ENCODE results near the gene RAP1GAP2. TPM values are rescaled to one million over a fixed set of nuclear protein-coding genes. Genes with fewer than 3 reads are reported as not detected.

Gene RAP1GAP2
- total and polyA plus RNA-seq, 10 donors = 1.2 to 32.7 (median 14.1) TPM

DNA sequence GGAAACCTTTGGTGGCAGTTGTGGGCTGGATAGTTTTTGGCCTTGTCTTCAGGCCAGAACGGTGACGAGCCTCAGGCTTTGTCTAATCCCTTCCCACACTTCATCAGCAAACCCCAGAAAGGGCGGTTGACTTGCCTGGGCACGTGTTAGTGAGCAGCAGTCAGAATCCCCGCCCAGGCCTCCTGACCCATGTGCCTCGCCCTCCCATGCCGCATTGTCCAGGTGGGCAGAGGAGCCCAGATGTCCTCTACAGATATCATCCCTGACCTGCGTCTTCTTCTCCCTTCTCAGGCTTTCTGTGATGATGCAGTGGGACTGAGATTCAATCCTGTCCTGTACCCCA, 184.6 kb downstream of the RAP1GAP2 start:
- H3K9me3 ChIP-seq = no peaks in the 10 kb centered on the region
- intact Hi-C loops (cut with DNase I; ENCODE audit: low total_unique reads) = no loop called here
- peak; percentile 33 for DNase-seq
- no peak overlapping the region for H3K27ac ChIP-seq
- peaks cover 0 to 59% (median 10%) of the 10 kb centered on the region in 6 donors for H3K36me3 ChIP-seq
- WGBS, 5 donors = 85 to 96% (median 93%) methylated on average over 8 of the region's 8 CpGs
- H3K4me1 ChIP-seq = no peaks in the 10 kb centered on the region
- no peak for TF ChIP-seq POLR2AphosphoS5 (IDR thresholded peaks at IDR 0.05)
- TF ChIP-seq POLR2A (IDR thresholded peaks at IDR 0.05) = no peak
- TF ChIP-seq, protein P1, sequence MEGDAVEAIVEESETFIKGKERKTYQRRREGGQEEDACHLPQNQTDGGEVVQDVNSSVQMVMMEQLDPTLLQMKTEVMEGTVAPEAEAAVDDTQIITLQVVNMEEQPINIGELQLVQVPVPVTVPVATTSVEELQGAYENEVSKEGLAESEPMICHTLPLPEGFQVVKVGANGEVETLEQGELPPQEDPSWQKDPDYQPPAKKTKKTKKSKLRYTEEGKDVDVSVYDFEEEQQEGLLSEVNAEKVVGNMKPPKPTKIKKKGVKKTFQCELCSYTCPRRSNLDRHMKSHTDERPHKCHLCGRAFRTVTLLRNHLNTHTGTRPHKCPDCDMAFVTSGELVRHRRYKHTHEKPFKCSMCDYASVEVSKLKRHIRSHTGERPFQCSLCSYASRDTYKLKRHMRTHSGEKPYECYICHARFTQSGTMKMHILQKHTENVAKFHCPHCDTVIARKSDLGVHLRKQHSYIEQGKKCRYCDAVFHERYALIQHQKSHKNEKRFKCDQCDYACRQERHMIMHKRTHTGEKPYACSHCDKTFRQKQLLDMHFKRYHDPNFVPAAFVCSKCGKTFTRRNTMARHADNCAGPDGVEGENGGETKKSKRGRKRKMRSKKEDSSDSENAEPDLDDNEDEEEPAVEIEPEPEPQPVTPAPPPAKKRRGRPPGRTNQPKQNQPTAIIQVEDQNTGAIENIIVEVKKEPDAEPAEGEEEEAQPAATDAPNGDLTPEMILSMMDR (IDR thresholded peaks at IDR 0.05 in 8 of 11, conservative IDR thresholded peaks at IDR 0.05 in 3 of 11) = no peak
- no peaks in the 10 kb centered on the region for H3K27me3 ChIP-seq (replicated peaks in 1 of 7)
- H3K4me3 ChIP-seq = no peak overlapping the region

DNA sequence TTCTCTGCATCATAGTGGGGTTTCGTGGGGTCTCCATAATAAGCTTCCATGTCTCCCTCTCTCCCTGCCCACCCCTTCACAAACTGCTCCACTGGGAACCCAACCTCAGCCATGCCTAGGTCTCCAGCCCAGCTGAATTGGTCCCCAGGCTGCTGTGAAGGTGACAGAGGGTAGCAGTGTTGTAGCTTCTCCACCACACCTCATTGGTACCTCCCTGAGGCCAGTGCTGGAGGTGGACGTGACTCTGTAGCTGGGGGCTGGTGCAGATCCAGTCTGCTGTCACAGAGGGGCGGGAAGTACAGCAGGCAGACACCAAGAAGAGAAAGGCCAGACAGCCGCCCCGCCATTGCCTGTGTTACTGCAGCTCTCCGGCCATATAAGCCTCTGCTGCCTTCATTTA, 185.1 kb downstream of the RAP1GAP2 start:
- peak; percentile 42 for DNase-seq
- Histone ChIP-seq H3K4me1 (no peaks in the 10 kb centered on the region), H3K27ac (no peak overlapping the region), H3K27me3 (replicated peaks in 1 of 7) (no peaks in the 10 kb centered on the region), H3K9me3 (no peaks in the 10 kb centered on the region), H3K36me3 (peaks cover 0 to 63% (median 10%) of the 10 kb centered on the region in 6 donors), H3K4me3 (no peak overlapping the region)
- TF ChIP-seq, protein P1 (IDR thresholded peaks at IDR 0.05 in 8 of 11, conservative IDR thresholded peaks at IDR 0.05 in 3 of 11) = no peak
- TF ChIP-seq POLR2AphosphoS5 (IDR thresholded peaks at IDR 0.05) (no peak), POLR2A (IDR thresholded peaks at IDR 0.05) (no peak)
- intact Hi-C loops (cut with DNase I; ENCODE audit: low total_unique reads) = no loop called here
- WGBS, 5 donors = 83 to 93% (median 92%) methylated on average over 5 to 6 of the region's 6 CpGs

DNA sequence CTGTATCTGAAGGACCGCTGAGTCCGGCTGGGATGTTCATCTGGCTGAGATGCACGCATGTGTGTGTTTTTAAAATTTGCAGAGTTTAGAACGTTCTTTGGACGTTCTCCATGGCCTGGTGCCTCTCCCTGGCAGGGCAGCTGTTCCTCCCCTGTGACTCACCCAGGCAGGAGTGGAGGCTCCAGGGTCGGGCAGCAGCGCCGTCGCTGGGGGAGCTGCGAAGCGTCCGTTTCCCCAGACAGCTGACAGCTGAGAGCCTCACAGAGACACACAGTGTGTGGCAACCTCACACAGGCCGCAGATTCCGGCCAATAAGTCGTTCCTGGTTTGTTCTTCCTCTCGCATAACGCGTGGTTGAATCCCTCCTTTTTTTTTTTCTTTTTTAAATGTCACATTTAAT, 186.6 kb downstream of the RAP1GAP2 start:
- Histone ChIP-seq H3K27me3 (replicated peaks in 1 of 7) (no peaks in the 10 kb centered on the region), H3K4me1 (no peaks in the 10 kb centered on the region), H3K9me3 (no peaks in the 10 kb centered on the region), H3K27ac (no peak overlapping the region), H3K4me3 (no peak overlapping the region), H3K36me3 (peaks cover 0 to 73% (median 10%) of the 10 kb centered on the region in 6 donors)
- TF ChIP-seq POLR2AphosphoS5 (IDR thresholded peaks at IDR 0.05) (peak in 2 of 3 donors; percentile 21 to 51), POLR2A (IDR thresholded peaks at IDR 0.05) (no peak)
- 71 to 81% (median 78%) methylated on average over 18 of the region's 18 CpGs for WGBS, 5 donors
- intact Hi-C loops (cut with DNase I; ENCODE audit: low total_unique reads) = no loop called here
- peak; percentile 68 for DNase-seq

DNA sequence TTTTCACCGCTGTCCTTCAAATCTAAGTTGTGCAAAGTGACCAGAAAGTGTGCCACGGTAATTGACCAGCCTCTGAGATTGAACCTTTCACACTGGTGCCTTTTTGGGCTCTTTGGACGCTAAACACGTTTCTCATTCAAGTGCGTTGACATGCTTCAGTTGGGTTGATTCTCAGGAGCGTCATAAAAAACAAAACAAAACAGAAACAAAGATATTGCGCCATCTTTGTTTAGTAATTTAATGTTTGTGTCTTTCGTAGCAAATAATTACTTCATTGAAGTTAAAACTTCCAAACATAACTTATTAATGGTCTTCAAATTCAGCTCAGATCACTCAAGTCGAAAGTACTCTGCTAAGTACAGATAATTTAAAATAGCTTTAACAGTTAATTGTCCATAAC, 187.0 kb downstream of the RAP1GAP2 start:
- Histone ChIP-seq H3K36me3 (peaks cover 0 to 73% (median 10%) of the 10 kb centered on the region in 6 donors), H3K4me3 (no peak overlapping the region), H3K9me3 (no peaks in the 10 kb centered on the region), H3K4me1 (no peaks in the 10 kb centered on the region), H3K27ac (no peak overlapping the region), H3K27me3 (replicated peaks in 1 of 7) (no peaks in the 10 kb centered on the region)
- intact Hi-C loops (cut with DNase I; ENCODE audit: low total_unique reads) = no loop called here
- DNase-seq = no peak
- WGBS, 5 donors = 82 to 91% (median 88%) methylated on average over 9 of the region's 9 CpGs
- TF ChIP-seq, protein P1 (IDR thresholded peaks at IDR 0.05 in 8 of 11, conservative IDR thresholded peaks at IDR 0.05 in 3 of 11) = no peak
- TF ChIP-seq POLR2AphosphoS5 (IDR thresholded peaks at IDR 0.05) = no peak
- no peak for TF ChIP-seq POLR2A (IDR thresholded peaks at IDR 0.05)

DNA sequence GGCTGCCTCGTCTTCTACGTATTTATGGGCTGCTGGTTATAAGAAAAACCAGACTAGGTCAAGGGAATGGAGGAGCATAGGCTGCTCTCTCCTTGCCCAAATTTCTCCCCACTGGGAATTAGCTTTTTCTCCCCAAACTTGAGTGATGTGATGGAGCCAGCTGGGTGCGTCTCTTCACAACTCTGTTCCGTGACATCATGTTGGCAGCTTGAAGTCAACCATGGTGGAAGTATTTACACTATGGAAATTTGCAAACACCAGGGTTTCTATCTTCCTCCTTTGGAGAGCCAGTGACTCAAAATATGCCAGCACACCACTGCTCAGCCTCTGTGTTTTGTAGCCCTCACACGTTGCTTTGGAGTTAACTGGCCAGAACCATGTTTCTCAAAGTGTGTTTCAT, 189.1 kb downstream of the RAP1GAP2 start:
- no peak overlapping the region for H3K27ac ChIP-seq
- TF ChIP-seq POLR2AphosphoS5 (IDR thresholded peaks at IDR 0.05) (no peak), POLR2A (IDR thresholded peaks at IDR 0.05) (no peak)
- TF ChIP-seq, protein P1 (IDR thresholded peaks at IDR 0.05 in 8 of 11, conservative IDR thresholded peaks at IDR 0.05 in 3 of 11) = no peak
- intact Hi-C loops (cut with DNase I; ENCODE audit: low total_unique reads) = no loop called here
- no peak overlapping the region for H3K4me3 ChIP-seq
- no peaks in the 10 kb centered on the region for H3K27me3 ChIP-seq (replicated peaks in 1 of 7)
- no peaks in the 10 kb centered on the region for H3K4me1 ChIP-seq
- WGBS, 5 donors = 82 to 96% (median 90%) methylated on average over 5 of the region's 5 CpGs
- H3K36me3 ChIP-seq = peaks cover 0 to 67% (median 10%) of the 10 kb centered on the region in 6 donors
- no peak for DNase-seq
- H3K9me3 ChIP-seq = no peaks in the 10 kb centered on the region

Measured in spleen (tissue), 11 donors.